Endothelial cell of umbilical vein (primary cell): ENCODE measurements around the gene MARS1.
"Not testable (repeated sequence)": the region's sequence is repeated elsewhere in the genome, so short reads cannot be mapped to it uniquely, and the experiment has no call there.

Source experiments
- CTCF ChIP-seq, 2 donors: IDR thresholded peaks; 1 replicate in 1 of 2; 2 replicates in 1 of 2; pipeline ENCODE4 v1.5.1; 2011; ENCODE audit warnings: low read length in 2 of 2, mild to moderate bottlenecking in 2 of 2, moderate library complexity in 2 of 2, control low read depth in 1 of 2, inconsistent platforms in 1 of 2, low read depth in 1 of 2; ENCODE audit not compliant: insufficient read depth in 1 of 2; ENCODE audit errors: extremely low read depth in 1 of 2
- EZH2 ChIP-seq: IDR thresholded peaks from 2 replicates; pipeline ENCODE4 v1.6.1; 2012; ENCODE audit warnings: borderline replicate concordance, low read depth, mild to moderate bottlenecking, moderate library complexity, low read length, inconsistent platforms; ENCODE audit not compliant: severe bottlenecking
- FOS ChIP-seq: IDR thresholded peaks from 2 replicates; pipeline ENCODE4 v1.6.1; 2011; ENCODE audit warnings: mild to moderate bottlenecking, low read length, moderate library complexity, borderline replicate concordance; ENCODE audit not compliant: insufficient read depth
- GATA2 ChIP-seq: IDR thresholded peaks from 2 replicates; pipeline ENCODE4 v1.7.0; 2011; ENCODE audit warnings: low read depth, mild to moderate bottlenecking, moderate library complexity, mixed read lengths, low read length; ENCODE audit not compliant: insufficient read length, insufficient read depth
- JUN ChIP-seq: IDR thresholded peaks from 2 replicates; pipeline ENCODE4 v1.6.1; 2011; ENCODE audit warnings: borderline replicate concordance, low read depth; ENCODE audit not compliant: insufficient read length, insufficient read depth
- MAX ChIP-seq: IDR thresholded peaks from 2 replicates; pipeline ENCODE4 v1.6.1; 2011; ENCODE audit not compliant: insufficient read depth, insufficient read length
- MYC ChIP-seq: IDR thresholded peaks from one replicate; pipeline ENCODE4 v1.6.1; 2011; ENCODE audit warnings: mild to moderate bottlenecking, low read depth, low read length
- POLR2A ChIP-seq: IDR thresholded peaks from 2 replicates; pipeline ENCODE4 v1.6.1; 2012; ENCODE audit warnings: low read depth, mild to moderate bottlenecking, control low read depth, low read length
- POLR2AphosphoS5 ChIP-seq: IDR thresholded peaks from 2 replicates; pipeline ENCODE4 v1.6.1; 2012; ENCODE audit warnings: low read depth, mild to moderate bottlenecking, control low read depth, low read length, moderate library complexity; ENCODE audit not compliant: insufficient read depth

- TF ChIP-seq POLR2AphosphoS5; CTCF (IDR thresholded peaks at IDR 0.05; ENCODE audit: extremely low read depth in 1 of 2, insufficient read depth in 1 of 2, low read depth in 1 of 2, low read length in 2 of 2); JUN; POLR2A; EZH2; MAX; FOS; GATA2; MYC: not testable (repeated sequence)
These were observed 73.2 kb downstream of the MARS1 start for GRCh38 chr12:57561117-57561516.
